ENCODE data around the gene CTSW.

Gene CTSW

GRCh38 chr11:65890324-65891218 lies 10.9 kb downstream of the CTSW start, which contains the start of gene CCDC85B (continued):
- TF ChIP-seq ZBTB8A (tag by site-specific recombination; IDR thresholded peaks at IDR 0.05) (peak; percentile 55), SP3 (tag by site-specific recombination; IDR thresholded peaks at IDR 0.05) (peak; percentile 77), KLF1 (tag by site-specific recombination; IDR thresholded peaks at IDR 0.05) (0 out of 2 replicates have a peak, but pooled peaks have one; percentile 11), ZNF48 (tag by site-specific recombination; IDR thresholded peaks at IDR 0.05) (no peak), ZNF433 (tag by site-specific recombination; IDR thresholded peaks at IDR 0.05; ENCODE audit: low read depth) (no peak), ZNF514 (tag by site-specific recombination; IDR thresholded peaks at IDR 0.05) (no peak), REST (tag by site-specific recombination; IDR thresholded peaks at IDR 0.05) (0 out of 2 replicates have a peak, but pooled peaks have one; percentile 7), ZNF2 (tag by site-specific recombination; IDR thresholded peaks at IDR 0.05) (no peak; the same call in 1 of the 2 replicates), FEZF1 (tag by site-specific recombination; IDR thresholded peaks at IDR 0.05) (no peak), ZNF416 (tag by site-specific recombination; IDR thresholded peaks at IDR 0.05) (no peak), GLIS2 (tag by site-specific recombination; IDR thresholded peaks at IDR 0.05) (peak; percentile 64; the same call in 1 of the 2 replicates), ZNF391 (tag by site-specific recombination; IDR thresholded peaks at IDR 0.05; ENCODE audit: borderline replicate concordance, low read depth) (peak; percentile 57; the same call in 1 of the 2 replicates), ZBTB7A (tag by site-specific recombination; IDR thresholded peaks at IDR 0.05; ENCODE audit: low read depth) (no peak), ZNF558 (tag by site-specific recombination; IDR thresholded peaks at IDR 0.05) (no peak), ZNF623 (tag by site-specific recombination; IDR thresholded peaks at IDR 0.05) (no peak), ZNF843 (tag by site-specific recombination; IDR thresholded peaks at IDR 0.05) (no peak), ZNF18 (tag by site-specific recombination; IDR thresholded peaks at IDR 0.05) (no peak), AEBP2 (tag by site-specific recombination; IDR thresholded peaks at IDR 0.05; ENCODE audit: borderline replicate concordance) (no peak), ZNF341 (tag by site-specific recombination; IDR thresholded peaks at IDR 0.05; ENCODE audit: low read depth) (peak; percentile 69), KLF16 (tag by site-specific recombination; IDR thresholded peaks at IDR 0.05) (no peak), ZBTB26 (tag by site-specific recombination; optimal IDR thresholded peaks at IDR 0.05) (peak; percentile 90), ZNF785 (tag by site-specific recombination; IDR thresholded peaks at IDR 0.05) (no peak), ZNF560 (tag by site-specific recombination; IDR thresholded peaks at IDR 0.05; ENCODE audit: borderline replicate concordance) (no peak), ZFHX2 (tag by site-specific recombination; conservative IDR thresholded peaks at IDR 0.05) (peak; percentile 51), YY1 (tag by site-specific recombination; IDR thresholded peaks at IDR 0.05) (peak; percentile 52; the same call in 1 of the 2 replicates), ZNF114 (tag by site-specific recombination; IDR thresholded peaks at IDR 0.05) (no peak), ZNF121 (tag by site-specific recombination; IDR thresholded peaks at IDR 0.05) (no peak), SCRT2 (tag by site-specific recombination; IDR thresholded peaks at IDR 0.05) (no peak), ZNF660 (tag by site-specific recombination; IDR thresholded peaks at IDR 0.05) (no peak), ZNF76 (tag by site-specific recombination; IDR thresholded peaks at IDR 0.05; ENCODE audit: borderline replicate concordance, low read depth) (peak; percentile 36; the same call in 1 of the 2 replicates)

Measured in HEK293 (cell line).